ENCODE results near the gene C2CD2.
A peak's percentile ranks its signal among the peaks of the same experiment; 100 is the strongest.
"Not testable (repeated sequence)": the region's sequence is repeated elsewhere in the genome, so short reads cannot be mapped to it uniquely, and the experiment has no call there.

Gene C2CD2

GRCh38 chr21:41974752-41975053 lies 20.9 kb upstream of the C2CD2 start:
- no peak for DNase-seq

GRCh38 chr21:41973861-41974751 lies 20.3 kb upstream of the C2CD2 start:
- peak; percentile 11 for DNase-seq

GRCh38 chr21:41973427-41973831 lies 19.6 kb upstream of the C2CD2 start:
- no peak for DNase-seq

- DNase-seq: no peak
These were observed 18.8 kb upstream of the C2CD2 start for GRCh38 chr21:41972511-41973205.

- DNase-seq: no peak
These were observed 18.1 kb upstream of the C2CD2 start for GRCh38 chr21:41971891-41972290.

GRCh38 chr21:41970751-41971653 lies 17.2 kb upstream of the C2CD2 start:
- no peak for DNase-seq

- no peak for DNase-seq
These were observed 16.2 kb upstream of the C2CD2 start for GRCh38 chr21:41970106-41970391.

- DNase-seq: no peak
These were observed 13.9 kb upstream of the C2CD2 start for GRCh38 chr21:41967708-41968107.

GRCh38 chr21:41966872-41967621 lies 13.2 kb upstream of the C2CD2 start:
- DNase-seq: no peak

- DNase-seq: no peak
These were observed 12.4 kb upstream of the C2CD2 start for GRCh38 chr21:41966041-41966833.

GRCh38 chr21:41965461-41966013 lies 11.7 kb upstream of the C2CD2 start:
- no peak for DNase-seq

GRCh38 chr21:41965045-41965444 lies 11.2 kb upstream of the C2CD2 start:
- no peak for DNase-seq

GRCh38 chr21:41964171-41964570 lies 10.4 kb upstream of the C2CD2 start:
- DNase-seq: no peak

GRCh38 chr21:41962425-41962966 lies 8.7 kb upstream of the C2CD2 start:
- DNase-seq: no peak

- DNase-seq: no peak
These were observed 7.9 kb upstream of the C2CD2 start for GRCh38 chr21:41961753-41962152.

GRCh38 chr21:41961282-41961701 lies 7.5 kb upstream of the C2CD2 start:
- DNase-seq: no peak

GRCh38 chr21:41960386-41960785 lies 6.6 kb upstream of the C2CD2 start:
- no peak for DNase-seq

- not testable (repeated sequence) for DNase-seq
These were observed 5.9 kb upstream of the C2CD2 start for GRCh38 chr21:41959697-41960096.

GRCh38 chr21:41958886-41959563 lies 5.2 kb upstream of the C2CD2 start:
- DNase-seq: no peak

- DNase-seq: peak; percentile 80
These were observed 4.4 kb upstream of the C2CD2 start for GRCh38 chr21:41957991-41958766.

Measured in fibroblast of skin of scalp (primary cell).